ENCODE data around the gene KIF12.

DNA sequence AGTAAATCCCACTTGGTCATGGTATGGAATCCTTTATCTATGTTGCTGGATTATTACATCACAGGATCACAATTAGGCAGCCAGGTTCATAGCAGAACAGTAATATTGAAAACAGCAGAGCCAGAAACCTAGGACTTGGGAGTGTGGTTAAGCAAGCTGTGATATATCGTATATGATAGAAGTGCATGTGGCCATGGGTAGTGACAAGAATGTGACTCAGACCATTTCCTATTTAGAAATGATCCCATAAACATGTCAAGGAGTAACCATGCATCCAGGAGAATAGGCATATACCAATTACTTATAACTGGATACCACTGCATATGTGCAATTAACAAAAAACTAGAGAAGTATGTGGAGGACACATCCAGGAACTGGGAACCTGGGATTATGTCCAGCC, 52.2 kb downstream of the KIF12 start:
- no peak for TF ChIP-seq CTCF (IDR thresholded peaks at IDR 0.05)
- TF ChIP-seq POLR2A (IDR thresholded peaks at IDR 0.05) = no peak
- no peak for TF ChIP-seq EP300 (IDR thresholded peaks at IDR 0.05)

All from ovary (tissue), 3 donors.